Measurements from ENCODE around the gene EVA1B.

The EVA1B gene

DNA sequence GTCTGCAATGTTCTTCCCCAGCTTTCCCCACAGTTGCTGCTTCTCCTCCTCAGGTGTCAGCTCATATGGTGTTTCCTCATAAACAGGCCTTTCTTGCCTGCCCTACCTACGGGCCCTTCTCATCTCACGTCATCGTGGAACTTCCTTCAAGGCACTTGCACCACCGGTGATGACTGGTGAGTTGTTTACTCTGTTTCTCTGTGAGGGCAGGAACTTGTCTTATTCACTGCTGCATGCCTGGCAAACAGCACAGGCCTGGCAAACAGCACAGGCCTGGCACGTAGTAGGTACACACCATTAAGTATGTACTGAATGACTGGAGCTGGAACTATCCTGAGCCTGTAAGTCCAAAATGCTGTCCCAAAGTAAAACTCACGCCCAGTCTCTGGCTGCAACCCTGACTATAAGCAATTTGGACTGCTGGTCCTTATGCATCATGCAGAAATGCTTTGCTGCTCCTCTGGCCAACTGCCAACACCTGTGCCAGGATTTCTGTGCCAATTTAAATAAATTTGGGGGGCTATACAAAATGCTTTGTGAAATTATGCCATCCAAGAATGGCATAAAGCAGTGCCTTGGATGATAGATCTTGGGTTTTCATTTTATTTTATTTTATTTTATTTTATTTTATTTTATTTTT, 36.6 kb upstream of the EVA1B start:
- no peak for TF ChIP-seq CTCF (IDR thresholded peaks at IDR 0.05; ENCODE audit: extremely low read depth, missing control alignments)
- no peak for DNase-seq (ENCODE audit: low spot score)

DNA sequence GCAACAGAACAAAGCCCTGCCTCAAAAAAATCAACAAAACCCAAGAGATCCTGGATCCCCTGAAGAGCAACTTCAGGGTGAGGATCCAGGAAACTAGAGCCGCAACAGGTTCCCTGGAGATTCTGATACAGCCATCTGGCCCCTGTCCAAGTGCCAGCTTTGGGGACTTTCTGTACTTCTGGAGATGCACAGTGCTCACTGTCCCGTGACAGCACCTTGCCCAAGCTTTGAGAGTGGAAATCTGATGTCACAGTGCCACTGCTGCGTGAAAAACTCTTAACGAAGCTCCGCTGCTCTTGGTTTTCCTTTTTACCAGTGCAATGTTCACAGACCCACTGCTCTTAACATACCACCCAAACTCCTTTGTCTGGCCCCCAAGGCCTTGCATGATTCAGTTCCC, 35.9 kb upstream of the EVA1B start:
- no peak for TF ChIP-seq CTCF (IDR thresholded peaks at IDR 0.05; ENCODE audit: extremely low read depth, missing control alignments)
- DNase-seq (ENCODE audit: low spot score): no peak

DNA sequence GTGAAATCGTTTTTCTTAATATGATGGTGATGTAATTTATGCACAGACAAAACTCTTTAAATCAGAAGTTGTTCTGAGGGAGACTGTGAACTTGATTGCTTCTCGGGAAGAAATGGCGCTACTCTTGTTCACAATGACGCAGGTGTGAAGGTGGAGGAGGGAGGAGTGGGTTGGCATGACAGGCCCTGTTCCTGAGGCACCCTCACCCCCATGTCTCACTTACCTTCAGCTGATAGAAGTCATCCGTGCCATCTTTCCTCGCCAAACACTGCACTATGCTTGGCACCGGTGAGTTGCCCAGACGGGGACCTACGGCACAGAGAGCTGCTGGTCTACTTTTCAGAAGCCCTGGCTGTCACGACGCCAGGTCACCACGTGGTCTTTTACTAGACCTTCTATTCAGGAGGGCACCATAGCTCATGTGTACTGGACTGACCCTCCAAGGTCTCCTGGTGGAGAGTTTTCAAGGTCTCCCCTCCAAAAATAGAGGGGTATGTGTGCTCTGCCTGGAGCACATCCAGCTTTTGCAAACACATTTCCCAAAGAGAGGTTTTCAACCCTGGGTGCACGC, 35.2 kb upstream of the EVA1B start:
- no peak for DNase-seq (ENCODE audit: low spot score)
- TF ChIP-seq CTCF (IDR thresholded peaks at IDR 0.05; ENCODE audit: extremely low read depth, missing control alignments): no peak

DNA sequence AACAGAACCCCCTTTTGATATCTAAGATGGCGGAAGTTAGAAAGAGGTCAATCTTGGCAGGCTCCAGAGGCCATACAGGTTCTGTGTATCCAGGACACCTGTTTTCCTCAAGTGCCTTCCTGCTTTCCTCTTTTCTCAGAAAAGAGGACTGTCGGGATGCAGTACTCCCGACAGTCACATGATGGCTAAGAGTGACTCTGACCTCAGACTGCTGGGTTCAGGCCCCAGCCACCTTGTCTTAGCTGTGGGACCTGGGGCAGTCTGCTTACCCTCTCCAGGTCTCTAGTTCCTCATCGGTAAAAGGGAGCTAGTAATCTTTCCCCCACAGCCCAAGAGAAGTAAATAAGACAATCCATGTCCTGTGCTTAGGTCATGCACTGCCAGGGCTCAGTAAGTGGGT, 32.4 kb upstream of the EVA1B start:
- no peak for DNase-seq (ENCODE audit: low spot score)
- no peak for TF ChIP-seq CTCF (IDR thresholded peaks at IDR 0.05; ENCODE audit: extremely low read depth, missing control alignments)

DNA sequence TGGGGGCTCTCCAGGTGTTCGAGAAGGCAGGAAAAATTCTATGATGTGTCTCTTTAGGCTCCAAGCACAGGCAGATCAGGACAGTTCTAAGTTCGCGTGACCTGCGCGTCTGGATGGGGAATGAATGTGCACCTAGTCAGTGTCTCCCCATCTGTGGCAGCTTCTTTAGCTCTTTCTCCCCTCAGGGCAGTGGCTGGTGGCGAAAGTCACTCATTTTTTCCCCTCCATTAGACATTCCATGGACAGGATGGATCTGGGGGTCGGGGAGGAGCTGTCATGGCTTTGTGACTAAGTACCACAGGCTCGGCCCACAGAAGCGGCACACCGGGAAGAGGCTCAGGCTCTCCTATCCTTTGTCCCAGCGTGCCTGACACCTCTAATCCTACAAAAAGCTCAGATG, 31.0 kb upstream of the EVA1B start:
- no peak for DNase-seq (ENCODE audit: low spot score)
- TF ChIP-seq CTCF (IDR thresholded peaks at IDR 0.05; ENCODE audit: extremely low read depth, missing control alignments): no peak

GRCh38 chr1:36352910-36353878, 29.7 kb upstream of the EVA1B start:
- no peak for DNase-seq (ENCODE audit: low spot score)
- TF ChIP-seq CTCF (IDR thresholded peaks at IDR 0.05; ENCODE audit: extremely low read depth, missing control alignments): no peak
